SK-N-SH (cell line): ENCODE results near the gene TRIM71. TPM values are rescaled to one million over a fixed set of nuclear protein-coding genes. Genes with fewer than 3 reads are reported as not detected.

Experiments
- CTCF ChIA-PET: fragments of 300-600, 350-600 bp; formaldehyde crosslinking; extraction: SDS; loops from one replicate; lab custom pipeline; 2021; lab: Yijun Ruan, JAX
- POLR2A ChIA-PET: fragments of 350-600 bp; sonication (Branson Sonifier 250); formaldehyde crosslinking; extraction: SDS; loops from one replicate; lab custom pipeline; 2020; ENCODE audit warnings: antibody characterized with exemption, inconsistent platforms; lab: Yijun Ruan, JAX
- DNase-seq: peaks from one replicate; pipeline ENCODE4 v3.0.0; 2012
- H2AFZ ChIP-seq: fragments of 200-600 bp; sonication (generic); 2 replicates; pipeline ENCODE4 v1.8.1; 2016; ENCODE audit warnings: antibody characterized with exemption, mild to moderate bottlenecking, low read depth
- H3F3A ChIP-seq: fragments of 200-600 bp; sonication (generic); replicated peaks from 2 replicates; pipeline ENCODE3; 2016; ENCODE audit warnings: antibody characterized with exemption, mild to moderate bottlenecking; ENCODE audit not compliant: insufficient read depth
- H3K27ac ChIP-seq, 2 experiments: fragments of 200-500 bp in 1 of 2; fragments of 200-600 bp in 1 of 2; sonication (Bioruptor generic) in 1 of 2; sonication (generic), shearing (Covaris generic) in 1 of 2; 2 replicates each; pipeline versions ENCODE4 v1.5.1 to v1.6.1; 2014 to 2016; ENCODE audit warnings: low read depth in 2 of 2, inconsistent platforms in 1 of 2, low read length in 1 of 2, mild to moderate bottlenecking in 1 of 2, mixed read lengths in 1 of 2
- H3K27me3 ChIP-seq: fragments of 200-600 bp; sonication (generic), shearing (Covaris generic); 2 replicates; pipeline ENCODE4 v1.6.1; 2016; ENCODE audit warnings: mixed run types; ENCODE audit not compliant: insufficient read depth
- H3K36me3 ChIP-seq, 2 experiments: fragments of 200-500 bp in 1 of 2; fragments of 200-600 bp in 1 of 2; sonication (Bioruptor generic) in 1 of 2; sonication (generic) in 1 of 2; replicated peaks in 1 of 2; 2 replicates each; pipeline versions ENCODE3 to v1.5.1; 2014 to 2016; ENCODE audit warnings: low read length in 1 of 2, mild to moderate bottlenecking in 1 of 2; ENCODE audit not compliant: insufficient read depth in 2 of 2, control insufficient read depth in 1 of 2
- H3K4me1 ChIP-seq, 2 experiments: fragments of 200-500 bp in 1 of 2; fragments of 200-600 bp in 1 of 2; sonication (Bioruptor generic) in 1 of 2; sonication (generic), shearing (Covaris generic) in 1 of 2; 2 replicates each; pipeline versions ENCODE4 v1.5.1 to v1.6.1; 2014 to 2016; ENCODE audit warnings: low read depth in 1 of 2, low read length in 1 of 2, mixed run types in 1 of 2; ENCODE audit not compliant: insufficient read depth in 2 of 2, control insufficient read depth in 1 of 2
- H3K4me2 ChIP-seq: fragments of 200-600 bp; sonication (generic), shearing (Covaris generic); 2 replicates; pipeline ENCODE4 v1.6.1; 2017; ENCODE audit warnings: mixed run types
- H3K4me3 ChIP-seq, 2 experiments: fragments of 200-500 bp in 1 of 2; fragments of 200-600 bp in 1 of 2; sonication (Bioruptor generic) in 1 of 2; sonication (generic), shearing (Covaris generic) in 1 of 2; 2 replicates each; pipeline versions ENCODE4 v1.5.1 to v1.8.1; 2014 to 2016; ENCODE audit warnings: low read depth in 2 of 2, inconsistent platforms in 1 of 2, low read length in 1 of 2, mild to moderate bottlenecking in 1 of 2, mixed read lengths in 1 of 2, moderate library complexity in 1 of 2
- H3K79me2 ChIP-seq: fragments of 200-600 bp; sonication (generic); 2 replicates; pipeline ENCODE4 v1.8.1; 2017; ENCODE audit warnings: mild to moderate bottlenecking; ENCODE audit not compliant: insufficient read depth
- H3K9ac ChIP-seq: fragments of 200-600 bp; sonication (generic); 2 replicates; pipeline ENCODE4 v1.6.1; 2017; ENCODE audit warnings: mixed run types
- H3K9me2 ChIP-seq: fragments of 200-600 bp; sonication (generic); 2 replicates; pipeline ENCODE4 v1.6.1; 2017; ENCODE audit warnings: mixed run types
- H3K9me3 ChIP-seq: fragments of 200-600 bp; sonication (generic); 2 replicates; pipeline ENCODE4 v1.6.1; 2017; ENCODE audit warnings: mixed run types, mild to moderate bottlenecking, moderate library complexity
- H4K20me1 ChIP-seq: fragments of 200-600 bp; sonication (generic); 2 replicates; pipeline ENCODE4 v1.6.1; 2017; ENCODE audit warnings: mild to moderate bottlenecking, mixed run types; ENCODE audit not compliant: insufficient read depth
- ELF1 ChIP-seq: IDR thresholded peaks from 2 replicates; pipeline ENCODE4 v1.4.0; 2012
- PBX3 ChIP-seq: IDR thresholded peaks from 2 replicates; pipeline ENCODE4; 2012
- RFX5 ChIP-seq: IDR thresholded peaks from 2 replicates; pipeline ENCODE4 v1.6.1; 2012; ENCODE audit warnings: mild to moderate bottlenecking, improper control_type of control experiment, low read length
- TCF12 ChIP-seq: IDR thresholded peaks from 2 replicates; pipeline ENCODE4 v1.4.0; 2012
- WGBS: methylation state at CpG from one replicate; pipeline ENCODE4 v1.1.6; 2017; ENCODE audit warnings: low lambda C conversion rate; 5-methylcytosine and 5-hydroxymethylcytosine counted together
- polyA plus RNA-seq, 3 experiments: library from polyadenylated mRNA; depleted of rRNA; stranded (reverse); fragments of >200 nt; gene quantifications; 2 replicates each; pipeline ENCODE4 v1.2.3, GENCODE V29; 2012
- TF ChIP-seq, protein P1 (sequence below): IDR thresholded peaks from 2 replicates; pipeline ENCODE4 v1.4.0; 2012; ENCODE audit warnings: low read depth
- TF ChIP-seq, protein P2 (sequence below): IDR thresholded peaks from 2 replicates; pipeline ENCODE4 v1.6.1; 2012; ENCODE audit warnings: mild to moderate bottlenecking, low read depth, low read length, moderate library complexity
- TF ChIP-seq, protein P3 (sequence below): IDR thresholded peaks from 2 replicates; pipeline ENCODE4 v1.4.0; 2012; ENCODE audit warnings: low read depth, borderline replicate concordance

The TRIM71 gene
- polyA plus RNA-seq, 1 of the 3 experiments (the other 2 are of a cell fraction), result not detected

GRCh38 chr3:32880225-32880624, 62.4 kb downstream of the TRIM71 start:
- H3K9me3 ChIP-seq, result no peaks in the 10 kb centered on the region
- H3K36me3 ChIP-seq, result no peaks in the 10 kb centered on the region
- no peak for DNase-seq
- H3K79me2 ChIP-seq, result no peaks in the 10 kb centered on the region
- 92% methylated on average over 1 of the region's 1 CpG for WGBS
- H2AFZ ChIP-seq, result no peak overlapping the region
- H3K4me1 ChIP-seq, result no peaks in the 10 kb centered on the region
- TF ChIP-seq, protein P1, sequence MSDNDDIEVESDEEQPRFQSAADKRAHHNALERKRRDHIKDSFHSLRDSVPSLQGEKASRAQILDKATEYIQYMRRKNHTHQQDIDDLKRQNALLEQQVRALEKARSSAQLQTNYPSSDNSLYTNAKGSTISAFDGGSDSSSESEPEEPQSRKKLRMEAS, result no peak
- TF ChIP-seq, protein P2, sequence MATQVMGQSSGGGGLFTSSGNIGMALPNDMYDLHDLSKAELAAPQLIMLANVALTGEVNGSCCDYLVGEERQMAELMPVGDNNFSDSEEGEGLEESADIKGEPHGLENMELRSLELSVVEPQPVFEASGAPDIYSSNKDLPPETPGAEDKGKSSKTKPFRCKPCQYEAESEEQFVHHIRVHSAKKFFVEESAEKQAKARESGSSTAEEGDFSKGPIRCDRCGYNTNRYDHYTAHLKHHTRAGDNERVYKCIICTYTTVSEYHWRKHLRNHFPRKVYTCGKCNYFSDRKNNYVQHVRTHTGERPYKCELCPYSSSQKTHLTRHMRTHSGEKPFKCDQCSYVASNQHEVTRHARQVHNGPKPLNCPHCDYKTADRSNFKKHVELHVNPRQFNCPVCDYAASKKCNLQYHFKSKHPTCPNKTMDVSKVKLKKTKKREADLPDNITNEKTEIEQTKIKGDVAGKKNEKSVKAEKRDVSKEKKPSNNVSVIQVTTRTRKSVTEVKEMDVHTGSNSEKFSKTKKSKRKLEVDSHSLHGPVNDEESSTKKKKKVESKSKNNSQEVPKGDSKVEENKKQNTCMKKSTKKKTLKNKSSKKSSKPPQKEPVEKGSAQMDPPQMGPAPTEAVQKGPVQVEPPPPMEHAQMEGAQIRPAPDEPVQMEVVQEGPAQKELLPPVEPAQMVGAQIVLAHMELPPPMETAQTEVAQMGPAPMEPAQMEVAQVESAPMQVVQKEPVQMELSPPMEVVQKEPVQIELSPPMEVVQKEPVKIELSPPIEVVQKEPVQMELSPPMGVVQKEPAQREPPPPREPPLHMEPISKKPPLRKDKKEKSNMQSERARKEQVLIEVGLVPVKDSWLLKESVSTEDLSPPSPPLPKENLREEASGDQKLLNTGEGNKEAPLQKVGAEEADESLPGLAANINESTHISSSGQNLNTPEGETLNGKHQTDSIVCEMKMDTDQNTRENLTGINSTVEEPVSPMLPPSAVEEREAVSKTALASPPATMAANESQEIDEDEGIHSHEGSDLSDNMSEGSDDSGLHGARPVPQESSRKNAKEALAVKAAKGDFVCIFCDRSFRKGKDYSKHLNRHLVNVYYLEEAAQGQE, result no peak
- TF ChIP-seq PBX3 (peak; percentile 46), TCF12 (peak; percentile 74)
- TF ChIP-seq, all 33 proteins: peak for 2
- no peak overlapping the region for H3K9ac ChIP-seq
- no peaks in the 10 kb centered on the region for H4K20me1 ChIP-seq
- ChIA-PET POLR2A (no interaction called here), CTCF (no interaction called here)
- H3K4me2 ChIP-seq, result no peak overlapping the region; the same call in 1 of the 2 replicates
- no peak overlapping the region for H3K4me3 ChIP-seq
- no peaks in the 10 kb centered on the region for H3F3A ChIP-seq
- 0 out of 4 replicates have a peak overlapping the region, but pooled peaks of 1 of the 2 experiments have one; percentile 16 for H3K27ac ChIP-seq
- no peaks in the 10 kb centered on the region for H3K27me3 ChIP-seq
- H3K9me2 ChIP-seq, result no peaks in the 10 kb centered on the region

DNA sequence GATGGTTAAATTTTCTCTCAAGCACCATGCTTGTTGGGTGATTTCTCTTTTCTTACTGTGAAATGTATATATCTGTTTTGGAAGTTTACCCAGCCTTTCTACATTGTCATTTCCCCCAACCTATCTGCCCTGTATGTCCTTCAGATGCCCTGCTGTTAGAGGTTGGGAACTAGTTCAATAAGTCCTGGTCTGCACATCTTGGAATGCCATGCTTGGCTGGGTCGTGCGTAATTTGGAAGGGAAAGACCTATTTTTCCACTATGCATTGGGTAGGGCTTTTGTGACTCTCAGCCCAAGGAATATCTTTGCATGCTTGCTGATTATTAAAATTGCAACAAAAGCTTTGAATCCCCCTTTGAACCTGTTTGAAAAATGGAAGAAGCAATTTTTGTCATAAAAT, 63.8 kb downstream of the TRIM71 start:
- Histone ChIP-seq H2AFZ (no peak overlapping the region), H3K9ac (no peak overlapping the region), H3K9me3 (no peaks in the 10 kb centered on the region), H3K27ac (no peak overlapping the region)
- ChIA-PET POLR2A (no interaction called here), CTCF (no interaction called here)
- TF ChIP-seq, protein P3, sequence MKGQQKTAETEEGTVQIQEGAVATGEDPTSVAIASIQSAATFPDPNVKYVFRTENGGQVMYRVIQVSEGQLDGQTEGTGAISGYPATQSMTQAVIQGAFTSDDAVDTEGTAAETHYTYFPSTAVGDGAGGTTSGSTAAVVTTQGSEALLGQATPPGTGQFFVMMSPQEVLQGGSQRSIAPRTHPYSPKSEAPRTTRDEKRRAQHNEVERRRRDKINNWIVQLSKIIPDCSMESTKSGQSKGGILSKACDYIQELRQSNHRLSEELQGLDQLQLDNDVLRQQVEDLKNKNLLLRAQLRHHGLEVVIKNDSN, result no peak
- TF ChIP-seq ELF1 (no peak), RFX5 (no peak)
- TF ChIP-seq, all 33 proteins: peak for 0
- no peaks in the 10 kb centered on the region for H3K4me1 ChIP-seq
- 74% methylated on average over 2 of the region's 2 CpGs for WGBS
- H3K36me3 ChIP-seq, result no peaks in the 10 kb centered on the region
- no peak for DNase-seq
- no peaks in the 10 kb centered on the region for H3K79me2 ChIP-seq
- no peaks in the 10 kb centered on the region for H3F3A ChIP-seq
- H3K27me3 ChIP-seq, result no peaks in the 10 kb centered on the region
- no peak overlapping the region for H3K4me3 ChIP-seq
- no peaks in the 10 kb centered on the region for H3K9me2 ChIP-seq
- no peak overlapping the region for H3K4me2 ChIP-seq
- H4K20me1 ChIP-seq, result no peaks in the 10 kb centered on the region
